GM12878 (cell line): ENCODE results near the gene SPIRE1. TPM values are rescaled to one million over a fixed set of nuclear protein-coding genes. Genes with fewer than 3 reads are reported as not detected.

Source experiments
- ATAC-seq: fragments of 200-7000 bp; cut with Tn5 transposase; 3 replicates; pipeline ENCODE4 v1.9.1; 2020; ENCODE audit warnings: mild to moderate bottlenecking, moderate library complexity
- BruUV-seq: library from RNA; stranded (reverse); fragments of 400-500 nt; replicated peaks from 2 replicates; lab custom pipeline; 2021; lab: Mats Ljungman, UMichigan
- CTCF ChIA-PET: fragments of 300-600 bp; sonication (Branson Sonifier 250); formaldehyde crosslinking; extraction: SDS; loops from one replicate; lab custom pipeline; 2021; ENCODE audit warnings: inconsistent platforms; lab: Yijun Ruan, JAX
- POLR2A ChIA-PET: fragments of 350-600 bp; formaldehyde crosslinking; extraction: SDS; loops from one replicate; lab custom pipeline; 2021; ENCODE audit warnings: inconsistent platforms; lab: Charles Lee
- RAD21 ChIA-PET: fragments of 300-600 bp; sonication (Branson Sonifier 250); formaldehyde crosslinking; loops from one replicate; lab custom pipeline; 2023; ENCODE audit warnings: antibody characterized with exemption; ENCODE audit not compliant: unreplicated experiment; lab: Charles Lee
- SMC1A ChIA-PET: fragments of 300-600 bp; sonication (Branson Sonifier 250); formaldehyde crosslinking; loops from one replicate; lab custom pipeline; 2023; ENCODE audit not compliant: unreplicated experiment, uncharacterized antibody; lab: Charles Lee
- DNase-seq: peaks from one replicate; pipeline ENCODE4 v3.0.0-alpha.2; 2011; ENCODE audit warnings: low read depth, low spot score
- FAIRE-seq: peaks from 3 replicates; lab custom pipeline; 2011; peaks lifted over from hg19 to GRCh38; lab: Jason Lieb, UNC
- H2AFZ ChIP-seq: 2 replicates; pipeline ENCODE4 v1.6.0; 2011; ENCODE audit warnings: low read depth, low read length, control low read depth; ENCODE audit not compliant: control insufficient read depth
- H3K27ac ChIP-seq: 2 replicates; pipeline ENCODE4 v1.5.1; 2011; ENCODE audit warnings: control low read depth; ENCODE audit not compliant: control insufficient read depth, insufficient read depth
- H3K27me3 ChIP-seq, 2 experiments: replicated peaks in 1 of 2; 2 replicates each; pipeline versions ENCODE4 v1.6.0 to v1.6.1; 2011; ENCODE audit warnings: low read length in 1 of 2; ENCODE audit not compliant: control insufficient read depth in 2 of 2, insufficient read depth in 2 of 2
- H3K36me3 ChIP-seq, 2 experiments: 2 replicates each; pipeline ENCODE4 v1.5.1; 2011; ENCODE audit warnings: low read length in 1 of 2; ENCODE audit not compliant: control insufficient read depth in 2 of 2, insufficient read depth in 2 of 2
- H3K4me1 ChIP-seq: 2 replicates; pipeline ENCODE4 v1.6.1; 2011; ENCODE audit warnings: mild to moderate bottlenecking, low read length, moderate library complexity, mixed read lengths; ENCODE audit not compliant: control insufficient read depth, insufficient read depth
- H3K4me2 ChIP-seq: 2 replicates; pipeline ENCODE4 v1.6.0; 2011; ENCODE audit warnings: control low read depth; ENCODE audit not compliant: control insufficient read depth, insufficient read depth
- H3K4me3 ChIP-seq: fragments of 200-600 bp; sonication (generic); 2 replicates; pipeline ENCODE4 v1.5.1; 2016
- H3K79me2 ChIP-seq: 2 replicates; pipeline ENCODE4 v1.6.0; 2011; ENCODE audit warnings: low read length; ENCODE audit not compliant: control insufficient read depth, insufficient read depth
- H3K9ac ChIP-seq: 2 replicates; pipeline ENCODE4 v1.8.0; 2011; ENCODE audit warnings: low read length, control low read depth, mixed read lengths; ENCODE audit not compliant: control insufficient read depth, insufficient read depth
- H3K9me3 ChIP-seq: replicated peaks from 3 replicates; pipeline ENCODE4 v1.5.1; 2011; ENCODE audit warnings: mild to moderate bottlenecking, low read length; ENCODE audit not compliant: control insufficient read depth, insufficient read depth
- H4K20me1 ChIP-seq: 2 replicates; pipeline ENCODE4 v1.6.0; 2011; ENCODE audit not compliant: control insufficient read depth, insufficient read depth
- ELK1 ChIP-seq: IDR thresholded peaks from 2 replicates; pipeline ENCODE4 v1.6.1; 2012; ENCODE audit warnings: low read depth, low read length, improper control_type of control experiment
- IRF5 ChIP-seq: fragments of 450-650 bp; IDR thresholded peaks from 2 replicates; pipeline ENCODE4 v1.6.1; 2017; ENCODE audit warnings: borderline replicate concordance
- MEF2A ChIP-seq: IDR thresholded peaks from 2 replicates; pipeline ENCODE4 v1.6.1; 2011; ENCODE audit warnings: low read depth, mild to moderate bottlenecking, low read length, moderate library complexity; ENCODE audit not compliant: insufficient read depth
- PKNOX1 ChIP-seq: fragments of 450-650 bp; IDR thresholded peaks from 2 replicates; pipeline ENCODE4 v1.6.1; 2016; ENCODE audit warnings: mild to moderate bottlenecking
- RCOR1 ChIP-seq: conservative IDR thresholded peaks from 2 replicates; pipeline ENCODE4 v1.6.1; 2012; ENCODE audit warnings: low read depth, low read length, improper control_type of control experiment
- SP1 ChIP-seq: IDR thresholded peaks from one replicate; pipeline ENCODE4 v1.6.1; 2011; ENCODE audit warnings: low read depth, low read length
- SREBF1 ChIP-seq: IDR thresholded peaks from 2 replicates; pipeline ENCODE4 v1.6.1; 2012; ENCODE audit warnings: mild to moderate bottlenecking, low read length
- WRNIP1 ChIP-seq: IDR thresholded peaks from 2 replicates; pipeline ENCODE4 v1.6.1; 2011; ENCODE audit warnings: low read depth, low read length, improper control_type of control experiment, borderline replicate concordance
- WGBS: methylation state at CpG from one replicate; pipeline ENCODE4 v1.1.6; 2016; ENCODE audit warnings: low lambda C conversion rate; ENCODE audit not compliant: insufficient replicate concordance, insufficient coverage; ENCODE audit errors: missing lambda C conversion rate; 5-methylcytosine and 5-hydroxymethylcytosine counted together
- in situ Hi-C: fragments of 300-500 bp; cut with MboI; formaldehyde crosslinking; loops from 9 replicates; pipeline ENCODE4 v1.14.3; 2018; ENCODE audit warnings: mixed read lengths
- intact Hi-C: fragments of 100-400 bp; cut with micrococcal nuclease; formaldehyde crosslinking; loops from one replicate; pipeline ENCODE4 v1.14.2; 2022; ENCODE audit not compliant: unreplicated experiment
- polyA plus RNA-seq, 11 experiments: library from polyadenylated mRNA; depleted of rRNA in 4 of 11; unstranded in 6 of 11; stranded (reverse) in 5 of 11; fragments of >200 nt; fragmentation: Nextera tagmentation in 4 of 11; fragmentation: Illumina TruSeq in 1 of 11; extraction: Ambion mirVana in 4 of 11; extraction: Trizol in 1 of 11; gene quantifications; 1 replicate in 1 of 11; 2 replicates in 10 of 11; pipeline versions ENCODE4 v1.2.1 to v1.2.3, GENCODE V29; 2011 to 2016; ENCODE audit warnings: inconsistent platforms in 2 of 11, missing spikeins in 2 of 11, low read depth in 1 of 11
- total RNA-seq, 4 experiments: library from RNA; depleted of rRNA in 3 of 4; stranded (reverse); fragments of >200 nt in 3 of 4; fragmentation: Illumina TruSeq in 1 of 4; extraction: Trizol in 1 of 4; gene quantifications; 2 replicates each; pipeline versions ENCODE4 v1.2.1 to v1.2.3, GENCODE V29; 2013 to 2021
- TF ChIP-seq, protein P1 (sequence below): IDR thresholded peaks from 2 replicates; pipeline ENCODE4 v1.6.1; 2012; ENCODE audit warnings: mild to moderate bottlenecking, low read depth, low read length

The SPIRE1 gene
- total and polyA plus RNA-seq, 10 of the 15 experiments (the other 5 are each of a cell fraction or from before 2014, with no cell fraction given) = 0.18 to 9.2 (median 4.3) TPM

- TF ChIP-seq IRF5 = no peak
Observed at GRCh38 chr18:12416098-12416729, 241.7 kb downstream of the SPIRE1 start (continued).

GRCh38 chr18:12411456-12411855, 246.5 kb downstream of the SPIRE1 start:
- CTCF ChIA-PET = no interaction called here
- H2AFZ ChIP-seq = no peak overlapping the region
- RAD21 ChIA-PET = interaction anchor here (1.4 kb wide), 1 partner anchor 18 kb away, joined by 3 read pairs; no protein-coding TSS in a partner anchor
- no peaks in the 10 kb centered on the region for H3K9me3 ChIP-seq
- SMC1A ChIA-PET = interaction anchor here (0.6 kb wide), 1 partner anchor 32 kb away, joined by 3 read pairs; no protein-coding TSS in a partner anchor
- H3K36me3 ChIP-seq = no peaks in the 10 kb centered on the region
- BruUV-seq = no TSS peak
- ATAC-seq (no peak), DNase-seq (no peak), FAIRE-seq (no peak)
- H3K4me2 ChIP-seq = no peak overlapping the region
- WGBS = 100% methylated on average over 2 of the region's 3 CpGs
- no peaks in the 10 kb centered on the region for H3K27me3 ChIP-seq
- intact Hi-C loops = no loop called here
- H4K20me1 ChIP-seq = no peaks in the 10 kb centered on the region
- no peak overlapping the region for H3K4me3 ChIP-seq
- H3K27ac ChIP-seq = no peak overlapping the region
- H3K4me1 ChIP-seq = peaks cover 4% of the 10 kb centered on the region
- peaks cover 16% of the 10 kb centered on the region for H3K79me2 ChIP-seq
- in situ Hi-C loops = no loop called here
- POLR2A ChIA-PET = no interaction called here
- no peak overlapping the region for H3K9ac ChIP-seq
- TF ChIP-seq, protein P1, sequence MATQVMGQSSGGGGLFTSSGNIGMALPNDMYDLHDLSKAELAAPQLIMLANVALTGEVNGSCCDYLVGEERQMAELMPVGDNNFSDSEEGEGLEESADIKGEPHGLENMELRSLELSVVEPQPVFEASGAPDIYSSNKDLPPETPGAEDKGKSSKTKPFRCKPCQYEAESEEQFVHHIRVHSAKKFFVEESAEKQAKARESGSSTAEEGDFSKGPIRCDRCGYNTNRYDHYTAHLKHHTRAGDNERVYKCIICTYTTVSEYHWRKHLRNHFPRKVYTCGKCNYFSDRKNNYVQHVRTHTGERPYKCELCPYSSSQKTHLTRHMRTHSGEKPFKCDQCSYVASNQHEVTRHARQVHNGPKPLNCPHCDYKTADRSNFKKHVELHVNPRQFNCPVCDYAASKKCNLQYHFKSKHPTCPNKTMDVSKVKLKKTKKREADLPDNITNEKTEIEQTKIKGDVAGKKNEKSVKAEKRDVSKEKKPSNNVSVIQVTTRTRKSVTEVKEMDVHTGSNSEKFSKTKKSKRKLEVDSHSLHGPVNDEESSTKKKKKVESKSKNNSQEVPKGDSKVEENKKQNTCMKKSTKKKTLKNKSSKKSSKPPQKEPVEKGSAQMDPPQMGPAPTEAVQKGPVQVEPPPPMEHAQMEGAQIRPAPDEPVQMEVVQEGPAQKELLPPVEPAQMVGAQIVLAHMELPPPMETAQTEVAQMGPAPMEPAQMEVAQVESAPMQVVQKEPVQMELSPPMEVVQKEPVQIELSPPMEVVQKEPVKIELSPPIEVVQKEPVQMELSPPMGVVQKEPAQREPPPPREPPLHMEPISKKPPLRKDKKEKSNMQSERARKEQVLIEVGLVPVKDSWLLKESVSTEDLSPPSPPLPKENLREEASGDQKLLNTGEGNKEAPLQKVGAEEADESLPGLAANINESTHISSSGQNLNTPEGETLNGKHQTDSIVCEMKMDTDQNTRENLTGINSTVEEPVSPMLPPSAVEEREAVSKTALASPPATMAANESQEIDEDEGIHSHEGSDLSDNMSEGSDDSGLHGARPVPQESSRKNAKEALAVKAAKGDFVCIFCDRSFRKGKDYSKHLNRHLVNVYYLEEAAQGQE = no peak
- TF ChIP-seq MEF2A = no peak
- TF ChIP-seq RCOR1 = no peak
- no peak for TF ChIP-seq SREBF1
- no peak for TF ChIP-seq SP1
- no peak for TF ChIP-seq PKNOX1
- no peak for TF ChIP-seq ELK1
- no peak for TF ChIP-seq WRNIP1
- TF ChIP-seq, all 136 proteins: peak for 0
